AG08396 (cell line): ENCODE measurements around the gene ARL6IP5.

ENCODE experiments used
- DNase-seq: peaks from one replicate; pipeline ENCODE4 v3.0.0; 2012; ENCODE audit warnings: low spot score, mixed read lengths

ARL6IP5 gene

DNA sequence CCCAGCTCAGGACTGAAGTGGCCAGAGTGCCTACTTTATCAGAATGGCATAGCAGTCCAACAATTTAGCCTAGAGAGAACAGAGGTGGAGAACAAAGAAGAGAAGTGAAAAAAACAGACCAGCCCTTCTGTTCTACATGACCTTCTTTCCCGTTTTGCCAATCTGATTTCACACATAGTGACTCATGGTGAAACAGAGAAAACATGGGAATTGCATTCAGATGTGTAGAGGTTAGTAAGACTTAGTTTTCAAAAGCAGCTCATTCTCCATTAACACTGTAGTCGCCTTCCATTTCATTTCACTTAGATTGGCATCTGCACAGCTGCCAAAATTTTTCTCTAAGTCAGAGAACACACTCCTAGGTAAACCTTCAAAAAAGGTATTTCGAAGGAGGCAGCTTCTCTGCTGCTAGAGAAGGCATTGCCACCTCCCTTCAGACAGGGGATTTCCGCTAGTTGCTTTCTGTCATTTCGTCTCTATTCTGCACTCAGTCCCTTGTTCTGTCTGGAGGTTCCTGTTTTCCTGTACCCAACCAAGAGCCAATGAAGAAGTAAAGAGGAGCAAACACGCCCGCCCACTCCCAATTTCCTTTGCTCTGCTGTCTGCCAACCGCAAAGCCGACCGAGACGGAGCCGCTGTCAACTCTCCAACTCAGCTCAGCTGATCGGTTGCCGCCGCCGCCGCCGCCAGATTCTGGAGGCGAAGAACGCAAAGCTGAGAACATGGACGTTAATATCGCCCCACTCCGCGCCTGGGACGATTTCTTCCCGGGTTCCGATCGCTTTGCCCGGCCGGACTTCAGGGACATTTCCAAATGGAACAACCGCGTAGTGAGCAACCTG is at the start of gene ARL6IP5:
Gene ARL6IP5 (plus strand): TSS at position 612 of the 842 bp plus-strand sequence. CDS start 111 bp downstream, at position 723.
- peak; percentile 75 for DNase-seq

DNA sequence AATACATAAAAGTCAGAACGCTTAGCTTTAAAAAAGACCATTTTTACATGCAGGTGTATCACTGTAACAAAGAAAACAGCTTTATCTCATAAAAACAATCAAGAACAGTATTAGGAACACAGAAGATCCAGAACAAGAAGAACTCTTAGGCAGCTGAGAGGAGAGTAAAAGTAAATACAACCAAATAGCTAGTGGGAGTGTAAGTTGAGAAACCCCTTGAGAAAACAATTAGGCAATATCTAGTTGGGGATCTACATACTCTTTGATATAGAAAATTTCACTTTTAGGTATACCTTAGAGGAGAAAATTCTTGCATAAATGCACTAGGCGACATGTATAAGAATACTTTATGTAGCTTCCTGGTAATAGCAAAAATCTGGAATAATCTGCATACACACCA is 40.1 kb upstream of the ARL6IP5 start:
- no peak for DNase-seq

DNA sequence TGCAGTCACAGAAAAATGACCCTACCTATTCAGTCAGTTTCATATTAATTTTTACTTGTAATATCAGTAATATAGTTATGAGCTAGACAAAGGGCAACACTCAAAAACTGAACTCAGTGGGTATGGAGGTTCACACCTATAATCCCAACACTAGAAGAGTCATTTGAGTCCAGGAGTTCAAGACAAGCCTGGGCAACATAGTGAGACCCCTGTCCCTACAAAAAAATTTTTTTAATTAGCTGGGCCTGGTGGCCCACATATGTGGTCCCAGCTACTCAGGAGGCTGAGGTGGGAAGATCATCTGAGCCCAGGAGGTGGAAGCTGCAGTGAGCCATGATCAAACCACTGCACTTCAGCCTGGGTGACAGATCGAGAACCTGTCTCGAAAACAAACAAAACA is 35.7 kb upstream of the ARL6IP5 start:
- no peak for DNase-seq

DNA sequence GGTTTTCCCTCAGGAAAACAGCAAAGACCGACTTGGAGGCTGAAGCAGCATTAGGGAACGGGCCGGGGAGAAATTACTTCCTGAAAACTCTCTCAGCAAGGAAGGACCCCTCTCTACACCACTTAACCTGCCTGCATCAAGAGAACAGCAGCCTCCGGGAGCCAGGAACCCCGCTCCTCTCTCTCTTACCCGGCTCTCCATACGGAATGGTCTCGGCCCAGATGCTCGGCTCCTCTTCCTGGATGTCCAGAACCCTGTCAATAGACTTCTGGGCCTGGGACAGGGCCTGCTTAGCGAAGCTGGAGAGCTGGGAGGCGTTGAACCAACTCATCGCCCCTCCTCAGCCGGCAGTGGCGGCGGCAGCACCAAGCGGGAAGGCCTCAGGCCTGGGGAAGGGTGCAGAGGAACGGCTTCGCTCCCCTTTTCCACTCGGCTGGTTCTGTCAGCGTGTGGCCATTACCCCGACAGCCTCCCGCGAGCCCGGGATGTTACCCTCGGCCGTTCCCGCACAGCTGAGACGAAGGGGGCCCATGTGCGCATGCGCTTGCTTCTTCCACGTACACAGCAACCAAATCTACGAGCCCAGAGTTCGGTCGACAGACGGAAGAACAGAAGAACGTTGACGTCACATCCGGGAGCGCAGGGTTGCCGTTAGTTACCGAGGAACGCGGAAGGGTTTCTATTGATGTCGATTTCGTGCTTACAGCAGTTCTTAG is 32.8 kb upstream of the ARL6IP5 start, which contains the start of gene TMF1:
Gene TMF1 (minus strand): TSS at position 578 of the 716 bp plus-strand sequence. CDS start 247 bp downstream, at position 331.
- peak; percentile 96 for DNase-seq

DNA sequence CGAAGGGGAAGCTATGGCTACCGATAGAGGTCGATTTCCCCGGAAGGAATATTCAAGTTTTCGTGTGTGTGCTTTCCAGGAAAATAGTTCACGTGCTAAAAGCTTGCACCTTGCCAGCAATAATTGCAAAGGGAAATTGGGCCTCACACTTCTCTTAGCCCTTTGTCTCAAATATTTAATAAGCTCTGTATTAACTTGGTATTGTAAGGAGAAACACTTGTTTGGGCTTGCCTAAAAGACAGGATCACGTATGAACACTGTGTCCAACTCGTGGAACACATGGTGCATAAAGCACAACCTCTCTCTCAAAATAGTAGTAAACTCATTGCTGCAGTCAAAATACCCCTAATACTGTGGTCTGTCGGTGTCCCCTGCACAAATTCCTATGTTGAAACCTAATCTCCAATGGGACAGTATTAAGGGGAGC is 32.3 kb upstream of the ARL6IP5 start:
- DNase-seq = no peak

DNA sequence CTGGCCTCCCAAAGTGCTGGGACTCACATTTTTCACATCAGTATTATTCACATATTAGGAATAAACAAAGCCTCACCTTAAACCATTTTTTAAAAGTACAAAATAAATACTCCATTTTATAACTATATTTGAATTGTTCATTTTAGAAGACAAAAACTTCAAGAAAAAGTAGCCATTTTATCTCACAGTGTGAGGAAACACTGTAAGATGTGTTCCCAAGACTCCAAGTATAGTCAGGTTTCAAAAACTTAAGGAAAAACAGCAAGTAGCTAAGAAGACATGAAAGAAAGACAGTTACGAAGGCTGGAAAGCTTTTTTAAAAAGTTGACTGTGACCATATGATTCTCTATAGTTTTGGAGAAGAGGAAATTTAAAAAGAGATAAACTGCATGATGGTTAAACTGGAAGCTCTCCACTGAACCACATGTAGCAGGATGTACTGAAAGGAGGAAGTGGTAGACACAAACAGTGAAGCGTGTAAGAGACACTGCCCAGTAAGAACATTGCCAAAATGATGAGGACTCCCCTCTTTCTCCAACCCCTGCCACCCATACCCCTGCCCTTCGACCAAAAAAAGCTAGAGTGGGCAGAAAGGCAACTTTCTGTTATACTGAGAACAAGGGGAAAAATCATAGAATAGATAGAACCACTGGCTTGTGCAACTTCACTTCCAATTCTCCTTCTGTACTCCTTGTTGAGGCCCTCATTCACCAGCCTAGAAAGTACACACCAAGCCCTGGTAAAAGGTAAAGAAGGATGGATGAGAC is 26.4 kb upstream of the ARL6IP5 start:
- no peak for DNase-seq

DNA sequence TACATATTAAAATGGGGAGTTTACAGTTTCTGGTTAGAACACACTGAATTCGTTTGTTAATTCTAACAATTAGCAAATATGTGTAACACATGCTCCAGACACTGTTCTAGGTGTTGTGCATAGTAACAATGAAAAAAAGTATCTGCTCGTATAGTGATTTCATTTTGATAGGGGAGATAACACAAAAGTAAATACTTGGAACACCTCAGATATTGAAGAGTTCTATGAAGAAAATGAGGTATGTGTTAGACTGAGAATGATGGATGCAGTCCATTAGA is 25.9 kb upstream of the ARL6IP5 start:
- DNase-seq = no peak

DNA sequence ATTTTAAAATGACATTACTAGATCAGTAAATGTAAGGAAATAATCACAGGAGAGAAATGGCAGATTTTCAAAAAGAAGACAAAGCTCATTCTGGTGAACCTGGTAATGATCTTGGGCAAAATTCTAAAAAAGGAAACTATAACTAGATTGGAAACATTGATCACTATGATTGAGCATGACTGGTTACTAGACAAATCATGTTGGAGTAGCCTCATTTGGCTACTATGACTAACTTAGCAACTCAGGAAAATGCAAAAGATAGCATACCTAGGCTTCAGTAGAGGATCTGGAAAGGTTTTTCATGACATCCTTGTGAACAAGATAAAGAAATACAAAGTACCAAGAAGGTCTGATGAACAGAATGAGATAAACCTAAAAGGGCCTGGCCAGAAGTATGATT is 25.0 kb upstream of the ARL6IP5 start:
- no peak for DNase-seq

GRCh38 chr3:69063636-69064035 is 21.1 kb upstream of the ARL6IP5 start:
- DNase-seq = no peak

GRCh38 chr3:69065318-69065964 is 19.3 kb upstream of the ARL6IP5 start:
- DNase-seq = no peak

GRCh38 chr3:69066121-69066520 is 18.6 kb upstream of the ARL6IP5 start:
- DNase-seq = no peak

- no peak for DNase-seq
Measured at GRCh38 chr3:69072928-69073327, 11.8 kb upstream of the ARL6IP5 start.

DNA sequence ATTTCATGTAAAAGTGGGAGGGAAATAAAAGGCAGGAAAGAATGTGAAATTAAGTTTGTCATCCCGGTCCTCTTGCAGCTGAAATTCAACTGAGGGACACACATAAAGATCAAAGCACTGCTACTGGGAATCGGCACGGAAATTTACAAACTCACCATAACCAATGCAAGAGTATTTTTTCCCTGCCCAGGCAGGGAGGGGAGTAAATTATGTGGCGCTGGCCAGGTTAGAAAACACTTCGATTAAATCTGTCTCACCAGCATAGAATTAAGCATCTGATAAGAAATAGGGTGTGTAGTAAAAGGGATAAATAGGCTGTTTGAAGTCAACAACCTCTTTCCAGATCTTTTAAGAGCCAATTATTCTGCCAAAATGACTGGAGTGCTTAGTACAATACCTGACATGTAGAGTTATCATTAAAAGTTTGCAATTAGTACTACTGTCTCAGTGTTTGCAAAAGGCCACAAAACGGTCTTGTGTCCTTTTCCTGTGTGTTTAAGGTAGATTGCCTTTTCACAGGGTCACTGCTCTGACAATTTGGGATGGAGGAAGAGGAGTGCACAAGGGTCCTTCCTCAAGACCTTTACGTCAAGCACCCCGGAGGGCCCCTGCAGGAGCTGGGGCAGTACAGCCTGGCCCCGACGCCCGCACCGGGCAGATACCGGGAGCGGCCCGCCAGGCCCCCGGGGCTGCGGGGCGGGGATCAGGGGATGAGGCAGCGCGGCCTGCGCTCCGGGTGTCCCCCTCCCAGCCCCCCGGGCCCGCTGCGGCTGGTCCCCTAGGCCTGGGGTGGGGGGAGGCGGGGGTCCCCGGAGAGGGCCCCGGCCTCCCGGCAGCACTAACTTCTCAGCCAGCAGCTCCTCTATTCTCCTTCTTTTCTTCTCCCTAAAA is 5.2 kb upstream of the ARL6IP5 start:
- no peak for DNase-seq

DNA sequence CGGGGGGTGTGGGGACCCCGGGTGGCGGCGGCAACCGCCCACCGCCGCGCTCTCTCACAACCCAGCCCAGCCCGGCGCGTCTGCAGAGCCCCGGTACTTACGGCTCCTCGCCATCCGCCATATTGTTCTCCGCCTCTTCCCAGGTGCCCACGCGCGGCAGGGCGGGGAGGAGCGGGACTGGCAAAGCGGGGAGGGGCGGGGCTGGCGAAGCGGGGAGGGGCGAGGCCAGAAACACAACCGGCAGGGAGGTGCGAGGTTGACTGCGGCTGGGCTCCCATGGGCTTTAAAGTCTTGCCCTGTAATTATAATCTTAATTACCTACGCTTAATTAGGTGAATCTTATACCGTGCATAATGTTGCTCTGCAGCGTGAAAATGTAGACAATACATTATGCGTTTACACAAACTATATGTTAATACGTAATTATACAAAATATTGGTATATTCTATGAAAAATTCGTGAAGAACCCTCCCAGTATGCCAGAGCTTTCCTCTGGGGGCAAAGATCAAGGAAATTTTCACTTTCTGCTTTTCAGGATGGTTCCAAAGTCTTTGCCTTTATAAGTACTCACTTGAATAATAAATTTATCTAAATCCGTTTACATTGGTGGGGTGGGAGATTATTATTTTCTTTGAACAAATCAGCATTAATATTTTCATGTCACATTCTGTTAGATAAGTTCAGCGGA is 4.4 kb upstream of the ARL6IP5 start, which contains the start of gene UBA3:
Gene UBA3 (minus strand): TSS at position 133 of the 688 bp plus-strand sequence. CDS start 12 bp downstream, at position 121.
- DNase-seq = peak; percentile 90

DNA sequence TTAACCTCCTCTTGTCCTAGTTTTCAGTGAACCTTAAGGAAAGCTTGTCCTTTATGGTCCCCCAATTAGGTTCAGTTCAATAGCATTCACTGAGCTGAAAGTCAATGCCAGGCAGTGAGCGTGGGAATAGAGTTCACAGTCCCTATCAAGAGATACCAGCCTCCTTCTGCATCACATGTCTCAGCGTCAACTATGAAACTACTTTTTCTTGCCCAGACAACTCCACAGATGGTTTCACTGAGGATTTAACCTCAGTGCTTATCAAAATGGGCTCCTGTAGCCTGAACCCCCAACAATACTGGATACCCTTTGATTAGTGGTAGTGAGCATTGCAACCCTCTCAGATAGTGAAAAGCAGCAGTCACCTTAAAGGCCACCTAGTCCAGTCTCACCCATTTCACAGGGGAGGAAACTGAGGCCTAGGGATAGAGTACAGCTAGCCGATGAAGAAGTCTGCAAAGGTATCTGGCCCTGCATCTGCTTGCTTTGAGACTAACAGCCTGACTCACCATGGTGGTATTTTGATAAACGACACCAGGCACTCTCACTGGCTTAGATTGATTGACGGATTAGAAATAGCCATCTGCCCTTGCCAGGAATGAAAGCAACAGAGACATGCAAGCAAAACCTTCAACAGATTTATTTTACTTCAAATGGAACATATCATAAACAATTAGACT is 3.0 kb upstream of the ARL6IP5 start:
- no peak for DNase-seq

- DNase-seq = no peak
Measured at GRCh38 chr3:69082361-69082760, 2.4 kb upstream of the ARL6IP5 start.

DNA sequence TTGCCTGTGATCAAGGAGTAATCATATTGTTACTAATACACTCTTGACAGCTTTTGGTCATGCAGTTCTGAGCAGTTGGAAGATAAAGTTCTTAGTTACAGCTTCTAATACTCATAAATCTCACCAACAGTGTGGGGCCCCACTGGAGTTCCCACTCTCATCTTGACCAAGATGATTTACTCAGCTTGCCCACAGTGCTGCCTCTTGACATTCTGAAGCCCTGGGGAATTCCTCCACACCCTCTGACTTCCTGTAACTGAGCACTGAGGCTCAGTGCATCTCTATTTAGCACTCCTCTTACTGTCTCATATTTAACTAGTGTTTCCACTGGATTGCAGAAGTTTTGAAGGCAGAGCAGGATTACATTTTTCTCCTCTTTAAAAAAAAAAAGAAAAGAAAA is 1.9 kb upstream of the ARL6IP5 start:
- no peak for DNase-seq

GRCh38 chr3:69085168-69085832 is 563 bp downstream of the ARL6IP5 start:
- no peak for DNase-seq
